B cell (primary cell): ENCODE data around the gene MSL3.

Experiments used
- CTCF ChIP-seq: fragments of 200-600 bp; IDR thresholded peaks from one replicate; pipeline ENCODE4 v1.8.0; 2022; ENCODE audit warnings: antibody characterized with exemption, mild to moderate bottlenecking
- EZH2 ChIP-seq: IDR thresholded peaks from 2 replicates; pipeline ENCODE4 v1.6.1; 2012; ENCODE audit warnings: borderline replicate concordance, low read depth, mild to moderate bottlenecking, moderate library complexity, low read length; ENCODE audit not compliant: insufficient read depth, poor library complexity, severe bottlenecking

DNA sequence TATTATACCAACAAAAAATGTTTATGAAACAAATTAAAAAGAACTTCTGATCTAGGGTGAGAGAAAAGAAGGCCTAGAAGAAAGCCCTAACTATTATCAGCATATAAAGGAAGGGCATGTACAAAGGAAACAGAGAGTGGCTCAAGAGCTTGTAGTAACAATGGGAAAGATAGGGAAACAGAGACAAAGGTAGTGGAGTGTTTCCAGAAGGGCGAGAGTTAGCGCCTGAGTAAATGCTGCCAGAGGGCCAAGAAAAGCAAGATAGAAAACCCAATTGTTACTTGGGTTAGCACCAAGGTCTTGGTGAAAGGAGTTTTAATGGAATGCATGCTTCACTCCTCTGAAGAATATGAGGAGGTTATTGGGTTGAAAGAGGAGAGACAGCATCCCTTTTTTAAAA is 16.5 kb upstream of the MSL3 start:
- TF ChIP-seq CTCF (no peak), EZH2 (no peak)
